CD4-positive, alpha-beta T cell treated with Interleukin-12 subunit alpha and Interleukin-12 subunit beta, for 1 hour (primary cell): ENCODE measurements around the gene NFAT5.
"Not testable (repeated sequence)": the region's sequence is repeated elsewhere in the genome, so short reads cannot be mapped to it uniquely, and the experiment has no call there.

ENCODE experiments used
- DNase-seq: peaks from one replicate; pipeline ENCODE4 v3.0.0-alpha.2; 2020

NFAT5 gene

GRCh38 chr16:69712277-69712676 lies 146.5 kb downstream of the NFAT5 start:
- no peak for DNase-seq

GRCh38 chr16:69712914-69713581 lies 147.3 kb downstream of the NFAT5 start:
- DNase-seq, result no peak

- DNase-seq, result no peak
These were observed 151.3 kb downstream of the NFAT5 start for GRCh38 chr16:69717066-69717465.

- DNase-seq, result no peak
These were observed 152.5 kb downstream of the NFAT5 start for GRCh38 chr16:69718111-69718764.

- no peak for DNase-seq
These were observed 155.2 kb downstream of the NFAT5 start for GRCh38 chr16:69720822-69721430.

GRCh38 chr16:69721441-69721957 lies 155.7 kb downstream of the NFAT5 start:
- DNase-seq, result no peak

- DNase-seq, result no peak
These were observed 158.7 kb downstream of the NFAT5 start for GRCh38 chr16:69724414-69724873.

GRCh38 chr16:69724981-69725479 lies 159.3 kb downstream of the NFAT5 start:
- DNase-seq, result no peak

- DNase-seq, result no peak
These were observed 159.9 kb downstream of the NFAT5 start for GRCh38 chr16:69725480-69726312.

GRCh38 chr16:69726313-69727060 lies 160.7 kb downstream of the NFAT5 start, which contains the start of gene NQO1:
Gene NQO1, minus strand, starts transcription at chr16:69726560. Its CDS starts 121 bp downstream, at chr16:69726439.
- peak; percentile 87 for DNase-seq

GRCh38 chr16:69727916-69728270 lies 162.1 kb downstream of the NFAT5 start:
- DNase-seq, result no peak

- not testable (repeated sequence) for DNase-seq
These were observed 163.3 kb downstream of the NFAT5 start for GRCh38 chr16:69729030-69729429.

- DNase-seq, result not testable (repeated sequence)
These were observed 165.5 kb downstream of the NFAT5 start for GRCh38 chr16:69731280-69731679.

GRCh38 chr16:69732101-69732500 lies 166.3 kb downstream of the NFAT5 start:
- no peak for DNase-seq

GRCh38 chr16:69741519-69741918 lies 175.8 kb downstream of the NFAT5 start:
- DNase-seq, result no peak

GRCh38 chr16:69741951-69742904 lies 176.5 kb downstream of the NFAT5 start:
- DNase-seq, result no peak

GRCh38 chr16:69744363-69745231 lies 178.8 kb downstream of the NFAT5 start:
- no peak for DNase-seq

- DNase-seq, result no peak
These were observed 179.5 kb downstream of the NFAT5 start for GRCh38 chr16:69745232-69745612.

GRCh38 chr16:69745959-69746358 lies 180.2 kb downstream of the NFAT5 start:
- DNase-seq, result no peak

- no peak for DNase-seq
These were observed 181.3 kb downstream of the NFAT5 start for GRCh38 chr16:69747115-69747514.
